Adipose tissue (tissue), 3 donors: ENCODE results near the gene MLEC. TPM values are rescaled to one million over a fixed set of nuclear protein-coding genes. Genes with fewer than 3 reads are reported as not detected.

Experiments used
- H3K27ac ChIP-seq: one replicate; pipeline ENCODE4 v1.5.1; 2013; ENCODE audit warnings: low read depth, low read length
- WGBS, 3 donors: extraction: QIAGEN DNeasy Blood & Tissue Kit; methylation state at CpG; one replicate each; pipeline ENCODE4 v1.1.7; 2013; 5-methylcytosine and 5-hydroxymethylcytosine counted together
- polyA plus RNA-seq, 3 donors: library from polyadenylated mRNA; stranded (reverse); fragments of 200-250 nt; gene quantifications; one replicate each; pipeline ENCODE4 v1.2.3, GENCODE V29; 2013
- donor health status: healthy with polysubstance abuse.
- donor health status: Bipolar disorder and iron deficiency.
- donor health status: healthy.

MLEC gene, protein sequence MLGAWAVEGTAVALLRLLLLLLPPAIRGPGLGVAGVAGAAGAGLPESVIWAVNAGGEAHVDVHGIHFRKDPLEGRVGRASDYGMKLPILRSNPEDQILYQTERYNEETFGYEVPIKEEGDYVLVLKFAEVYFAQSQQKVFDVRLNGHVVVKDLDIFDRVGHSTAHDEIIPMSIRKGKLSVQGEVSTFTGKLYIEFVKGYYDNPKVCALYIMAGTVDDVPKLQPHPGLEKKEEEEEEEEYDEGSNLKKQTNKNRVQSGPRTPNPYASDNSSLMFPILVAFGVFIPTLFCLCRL
- polyA plus RNA-seq, result 10 to 100 TPM; 44.0 to 54.8 (median 45.1) TPM

DNA sequence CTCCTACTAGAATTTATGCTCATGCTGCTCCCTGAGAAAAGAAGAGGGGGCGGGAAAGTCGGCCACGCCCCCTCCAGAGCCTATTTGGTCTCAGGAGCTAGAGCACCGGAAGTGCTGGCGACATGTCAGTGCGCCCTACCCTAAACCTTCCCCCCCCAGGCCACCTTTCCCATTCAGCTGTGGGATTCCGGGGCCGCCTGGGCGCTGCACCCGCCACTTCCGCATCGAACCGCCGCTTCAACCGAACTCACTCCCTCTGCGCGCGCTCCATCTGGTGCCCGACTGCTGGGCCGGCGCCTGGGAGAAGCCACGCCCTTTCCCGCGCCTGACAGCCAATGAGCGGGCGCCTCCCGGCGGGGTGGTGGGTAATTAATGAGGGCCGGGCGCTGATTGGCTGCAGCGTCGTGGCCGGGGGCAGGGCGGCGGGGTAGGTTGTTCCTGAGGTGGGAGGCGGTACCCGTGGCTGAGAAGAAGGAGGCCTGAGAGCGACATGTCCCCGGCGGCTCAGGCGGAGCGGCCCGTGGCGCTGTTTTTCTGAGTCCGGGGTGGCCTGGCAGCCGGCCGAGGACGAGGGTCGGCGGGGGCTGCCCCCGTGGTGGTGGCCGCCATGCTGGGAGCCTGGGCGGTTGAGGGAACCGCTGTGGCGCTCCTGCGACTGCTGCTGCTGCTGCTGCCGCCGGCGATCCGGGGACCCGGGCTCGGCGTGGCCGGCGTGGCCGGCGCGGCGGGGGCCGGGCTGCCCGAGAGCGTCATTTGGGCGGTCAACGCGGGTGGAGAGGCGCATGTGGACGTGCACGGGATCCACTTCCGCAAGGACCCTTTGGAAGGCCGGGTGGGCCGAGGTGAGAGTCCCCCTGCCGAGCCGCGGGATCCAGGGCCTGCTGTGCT lies at the start of gene MLEC:
MLEC (plus strand) TSS at position 460 of the 888 bp plus-strand sequence; CDS start at position 608, 148 bp downstream.
- H3K27ac ChIP-seq, result peak within 1 kb of the TSS; percentile 47
- WGBS, 3 donors, result 1% methylated on average over 81 to 84 of the region's 84 CpGs

DNA sequence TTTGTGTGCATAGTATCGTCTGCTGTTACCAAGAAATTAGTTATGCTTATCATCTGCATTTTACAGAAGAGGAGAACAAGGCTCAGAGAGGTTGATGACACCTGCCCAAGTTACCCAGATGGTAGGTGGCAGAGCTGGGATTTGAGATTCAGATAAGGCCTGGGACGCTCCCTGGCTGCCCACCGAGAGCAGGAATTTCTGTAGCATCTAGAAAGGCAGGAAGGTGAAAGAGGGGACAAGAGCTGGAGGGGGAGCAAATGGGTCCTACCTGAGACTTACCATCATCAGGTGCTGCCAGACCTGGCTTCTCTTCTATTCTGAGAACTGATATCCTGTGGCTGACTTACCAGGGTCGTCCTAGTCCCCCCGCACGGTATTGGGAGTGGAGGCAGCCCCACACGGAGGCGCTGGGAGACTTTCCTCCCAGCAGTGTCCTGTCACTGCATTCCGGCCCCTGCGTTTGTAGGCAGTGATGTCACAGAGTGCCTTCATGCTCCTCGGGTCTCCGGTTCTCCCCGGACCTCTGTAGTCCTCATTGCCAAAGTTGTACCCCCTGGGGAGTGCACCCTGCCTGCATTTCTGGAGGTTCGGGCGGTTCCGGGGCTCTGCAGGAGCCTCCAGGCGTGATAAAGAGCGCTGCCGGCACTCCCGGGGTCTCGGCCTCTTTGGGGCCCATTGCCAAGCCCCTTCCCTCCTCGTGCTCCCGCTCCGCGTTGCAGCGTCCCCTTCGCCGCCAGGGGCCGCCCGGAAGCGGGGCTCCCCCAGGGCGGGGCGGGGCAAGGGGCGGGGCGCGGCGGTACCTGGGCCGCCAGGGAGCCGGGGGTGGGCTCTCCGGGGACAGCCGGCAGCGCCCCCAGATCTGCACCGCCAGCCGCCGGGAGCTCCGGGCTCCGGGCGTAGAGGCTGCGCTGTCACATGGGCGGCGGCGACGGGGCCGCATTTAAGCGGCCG lies 46.9 kb upstream of the MLEC start, which contains the start of gene CABP1:
CABP1 (plus strand) TSS at position 856 of the 951 bp plus-strand sequence; CDS start at position 916, 60 bp downstream.
- H3K27ac ChIP-seq, result no peak within 1 kb of the TSS
- 7 to 16% (median 13%) methylated on average over 33 to 56 of the region's 56 CpGs for WGBS, 3 donors

DNA sequence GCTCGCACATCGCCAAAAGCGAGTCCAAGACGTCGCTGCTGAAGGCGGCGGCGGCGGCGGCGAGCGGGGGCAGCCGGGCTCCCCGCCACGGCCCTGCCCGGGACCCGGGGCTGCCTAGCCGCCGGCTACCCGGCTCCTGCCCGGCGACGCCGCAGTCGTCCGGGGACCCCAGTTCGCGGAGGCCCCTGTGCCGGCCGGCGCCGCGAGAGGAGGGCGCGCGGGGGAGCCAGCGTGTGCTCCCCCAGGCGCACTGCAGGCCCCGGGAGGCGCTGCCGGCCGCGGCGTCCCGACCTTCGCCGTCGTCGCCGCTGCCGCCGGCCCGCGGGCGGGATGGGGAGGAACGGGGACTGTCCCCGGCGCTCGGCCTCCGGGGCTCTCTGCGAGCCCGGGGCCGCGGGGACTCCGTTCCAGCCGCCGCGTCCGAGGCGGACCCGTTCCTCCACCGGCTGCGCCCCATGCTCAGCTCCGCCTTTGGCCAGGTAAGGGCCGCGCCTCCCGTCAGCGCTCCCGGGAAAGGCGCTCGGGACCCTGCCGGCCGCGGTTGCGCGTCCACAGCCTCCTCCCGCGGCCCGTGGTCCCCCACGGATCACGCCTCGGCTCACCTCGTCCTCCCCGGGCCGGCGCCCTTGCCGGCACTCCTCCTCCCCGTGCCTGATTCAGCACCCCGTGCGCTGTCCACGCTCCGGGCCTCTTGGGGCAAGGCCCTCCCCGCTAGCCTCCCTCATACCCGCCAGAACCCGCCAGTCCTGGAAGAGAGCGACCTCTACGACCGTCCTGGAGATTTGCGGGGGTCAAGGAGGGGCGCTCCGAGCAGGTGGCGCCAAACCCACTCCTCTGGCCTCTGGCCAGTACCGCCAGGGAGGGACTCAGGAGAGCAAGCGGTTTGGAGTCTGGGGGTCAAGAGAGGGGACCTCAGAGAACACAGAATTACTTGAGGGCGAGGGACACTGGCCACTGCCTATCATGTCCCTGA lies 45.8 kb upstream of the MLEC start:
- 1 to 2% (median 1%) methylated on average over 67 to 115 of the region's 115 CpGs for WGBS, 3 donors
- H3K27ac ChIP-seq, result no peak overlapping the region

DNA sequence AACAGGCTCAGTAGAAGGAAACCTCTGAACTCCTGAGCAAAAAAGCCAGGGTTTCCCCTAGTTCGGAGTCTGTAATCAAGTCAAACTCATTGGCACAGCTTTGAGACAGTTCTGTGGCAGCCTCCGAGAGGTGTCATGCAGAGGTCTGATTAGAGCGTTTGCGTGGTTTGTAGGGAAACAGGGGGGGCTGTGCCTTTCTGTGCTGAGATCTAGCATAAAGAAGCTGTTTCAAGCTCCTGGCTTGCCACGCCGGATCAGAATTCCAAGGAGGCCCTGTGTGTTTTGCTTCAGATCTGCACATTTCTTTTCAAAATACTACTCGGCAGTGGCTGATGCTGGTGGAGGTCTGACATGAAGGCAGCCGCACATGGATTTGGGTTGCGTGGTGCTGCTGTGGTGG lies 44.8 kb upstream of the MLEC start:
- WGBS, 3 donors, result 77 to 84% (median 81%) methylated on average over 9 of the region's 9 CpGs
- no peak overlapping the region for H3K27ac ChIP-seq

DNA sequence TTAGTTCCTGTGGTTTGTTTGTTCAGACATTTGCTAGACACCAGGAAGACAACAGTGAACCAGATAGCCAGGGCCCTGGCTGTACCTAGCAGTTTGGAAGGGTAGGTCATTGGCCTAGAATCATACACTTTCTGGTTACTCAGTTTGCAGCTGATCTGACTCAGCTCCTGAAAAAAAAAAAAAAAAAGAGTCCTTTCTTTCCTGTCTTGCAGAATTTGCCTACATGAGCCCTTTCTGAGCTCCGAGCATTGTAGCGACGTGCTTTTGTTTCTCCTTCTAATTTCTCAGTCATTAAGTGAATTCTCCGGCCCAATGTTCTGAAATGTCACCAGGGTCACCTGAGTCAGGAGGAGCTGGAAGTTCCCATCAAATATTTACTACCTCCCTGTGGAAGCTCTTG lies 44.1 kb upstream of the MLEC start:
- 78 to 89% (median 85%) methylated on average over 4 of the region's 4 CpGs for WGBS, 3 donors

DNA sequence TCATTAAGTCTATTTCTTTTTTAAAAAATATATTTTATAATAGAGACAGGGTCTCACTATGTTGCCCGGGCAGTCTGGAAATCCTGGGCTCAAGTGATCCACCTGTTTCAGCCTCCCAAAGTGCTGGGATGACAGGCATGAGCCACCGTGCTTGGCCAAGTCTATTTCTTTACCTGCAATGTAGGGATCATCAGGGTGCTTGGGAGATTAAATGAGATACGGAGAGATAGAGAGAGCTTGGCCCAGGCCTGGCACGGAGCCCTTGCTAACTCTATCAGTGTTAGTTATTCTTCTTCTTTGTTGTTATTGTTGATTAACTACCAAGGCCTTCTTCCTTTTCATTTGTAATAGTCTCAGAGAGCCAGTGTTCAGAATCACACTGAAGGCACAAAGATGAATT lies 43.4 kb upstream of the MLEC start:
- H3K27ac ChIP-seq, result no peak overlapping the region
- 67 to 88% (median 84%) methylated on average over 4 of the region's 4 CpGs for WGBS, 3 donors

More for the DNA sequence above, 44.1 kb upstream of the MLEC start:
- no peak overlapping the region for H3K27ac ChIP-seq

DNA sequence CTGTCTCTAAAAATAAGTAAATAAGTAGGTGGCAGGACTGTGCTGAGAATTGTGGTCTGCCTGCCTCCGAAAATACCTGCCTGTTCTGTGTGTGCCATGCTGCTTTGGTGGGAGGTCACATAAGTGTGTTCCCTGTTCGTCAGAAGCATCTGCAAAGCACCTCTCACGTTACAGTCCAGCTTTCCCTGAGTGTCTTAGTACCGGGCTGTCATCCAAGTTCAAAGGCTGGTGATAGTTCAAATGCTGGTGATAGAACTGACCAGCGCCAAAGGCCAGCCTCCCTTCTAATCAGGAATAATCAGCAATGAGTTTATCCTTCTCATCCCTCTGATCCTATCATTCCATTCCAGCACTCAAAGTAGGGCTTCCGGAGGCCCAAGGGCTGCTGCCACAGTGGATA lies 40.9 kb upstream of the MLEC start:
- 61 to 65% (median 63%) methylated on average over 6 of the region's 6 CpGs for WGBS, 3 donors
- H3K27ac ChIP-seq, result no peak overlapping the region

DNA sequence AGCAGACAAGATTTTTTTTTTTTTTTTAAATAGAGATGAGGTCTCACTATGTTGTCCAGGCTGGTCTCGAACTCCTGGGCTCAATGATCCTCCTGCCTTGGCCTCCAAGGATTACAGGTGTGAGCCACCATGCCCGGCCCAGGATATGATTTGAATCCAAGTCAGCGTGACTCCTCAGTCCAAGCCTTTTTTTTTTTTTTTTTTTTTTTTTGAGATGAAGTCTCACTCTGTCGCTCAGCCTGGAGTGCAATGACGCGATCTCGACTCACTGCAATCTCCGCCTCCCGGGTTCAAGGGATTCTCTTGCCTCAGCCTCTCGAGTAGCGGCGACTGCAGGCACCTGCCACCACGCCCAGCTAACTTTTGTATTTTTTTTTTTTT lies 39.6 kb upstream of the MLEC start:
- WGBS, 3 donors, result 84 to 91% (median 85%) methylated on average over 13 of the region's 13 CpGs

DNA sequence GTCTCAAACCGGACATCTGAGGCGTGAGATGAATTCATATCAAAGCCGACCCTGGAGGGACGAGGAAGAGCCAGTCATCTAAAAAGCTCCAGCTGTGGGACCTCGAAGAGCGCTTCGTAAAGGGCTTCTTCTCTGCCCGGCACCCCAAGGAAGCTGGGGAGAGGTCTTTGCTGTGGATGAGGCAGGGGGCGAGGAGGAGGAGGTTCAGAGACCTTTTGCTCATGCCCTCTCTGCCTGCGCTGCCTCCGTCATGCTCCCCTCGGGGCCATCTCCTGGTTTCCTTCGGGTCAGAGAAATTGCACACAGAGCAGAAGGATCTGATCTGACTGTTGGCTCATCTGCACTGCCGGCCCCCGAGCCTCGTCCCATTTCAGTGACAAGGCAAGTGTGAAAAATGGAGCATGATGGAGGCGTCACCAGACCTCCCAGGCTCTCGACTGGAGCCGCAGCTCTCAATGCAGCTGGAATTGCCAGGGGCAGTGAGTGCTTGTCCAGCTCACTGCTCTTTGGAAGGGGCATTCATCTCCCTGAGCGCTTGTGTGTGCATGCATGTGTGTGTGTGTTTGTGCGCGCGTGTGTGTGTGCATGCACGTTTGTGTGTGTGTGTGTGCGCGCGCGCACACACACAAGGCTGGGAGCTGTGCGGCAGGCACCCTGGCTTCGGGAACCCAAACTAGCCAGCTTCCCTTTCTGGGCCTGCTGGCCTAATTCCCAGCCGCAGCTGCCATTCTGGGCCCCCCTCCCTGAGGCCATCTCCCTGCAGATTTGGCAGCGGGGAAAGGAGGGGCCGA lies 37.3 kb upstream of the MLEC start:
- no peak overlapping the region for H3K27ac ChIP-seq
- 5 to 17% (median 8%) methylated on average over 32 to 33 of the region's 33 CpGs for WGBS, 3 donors

More for the DNA sequence above, 39.6 kb upstream of the MLEC start:
- no peak overlapping the region for H3K27ac ChIP-seq

DNA sequence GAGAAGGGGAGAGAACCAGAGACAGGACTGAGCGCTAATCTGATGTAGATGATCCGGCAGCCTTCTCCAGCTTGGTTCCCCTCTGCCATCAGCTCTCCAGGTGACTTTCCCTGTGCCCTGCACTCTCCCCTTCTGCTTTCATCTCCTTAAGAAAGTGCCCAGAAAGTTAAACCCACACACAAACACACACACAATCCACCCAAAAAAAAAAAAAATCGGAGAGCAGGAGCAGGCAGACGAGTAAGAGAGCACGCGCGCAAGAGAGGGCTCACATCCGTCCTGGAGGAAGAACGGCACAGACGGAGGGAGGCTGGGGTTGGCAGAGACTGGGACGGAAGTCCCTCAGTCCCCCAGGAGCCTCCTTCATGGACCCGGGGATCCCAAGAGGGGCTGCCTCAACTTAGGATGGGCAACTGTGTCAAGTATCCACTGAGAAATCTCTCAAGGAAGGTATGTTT lies 36.7 kb upstream of the MLEC start:
- 40 to 63% (median 45%) methylated on average over 12 of the region's 12 CpGs for WGBS, 3 donors
- no peak overlapping the region for H3K27ac ChIP-seq

DNA sequence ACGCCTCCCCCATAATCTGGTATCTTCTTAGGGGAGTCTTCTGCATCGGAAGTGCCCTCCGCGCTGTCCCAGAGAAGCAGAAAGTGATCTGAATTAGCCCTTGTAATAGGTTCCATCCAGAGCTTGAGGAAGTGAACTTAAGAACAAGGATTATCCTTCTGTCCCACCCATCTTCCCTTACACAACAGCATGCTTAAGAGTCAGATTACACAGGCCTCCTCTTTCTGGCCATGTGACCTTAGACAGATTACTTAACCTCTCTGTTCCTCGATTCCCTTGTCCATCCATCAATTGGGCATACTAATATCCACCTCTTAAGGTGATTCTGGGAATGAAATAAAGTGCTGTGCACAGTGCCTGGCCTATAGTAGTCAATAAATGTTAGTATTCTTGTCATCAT lies 35.1 kb upstream of the MLEC start:
- H3K27ac ChIP-seq, result no peak overlapping the region
- WGBS, 3 donors, result 43 to 71% (median 56%) methylated on average over 5 of the region's 5 CpGs

DNA sequence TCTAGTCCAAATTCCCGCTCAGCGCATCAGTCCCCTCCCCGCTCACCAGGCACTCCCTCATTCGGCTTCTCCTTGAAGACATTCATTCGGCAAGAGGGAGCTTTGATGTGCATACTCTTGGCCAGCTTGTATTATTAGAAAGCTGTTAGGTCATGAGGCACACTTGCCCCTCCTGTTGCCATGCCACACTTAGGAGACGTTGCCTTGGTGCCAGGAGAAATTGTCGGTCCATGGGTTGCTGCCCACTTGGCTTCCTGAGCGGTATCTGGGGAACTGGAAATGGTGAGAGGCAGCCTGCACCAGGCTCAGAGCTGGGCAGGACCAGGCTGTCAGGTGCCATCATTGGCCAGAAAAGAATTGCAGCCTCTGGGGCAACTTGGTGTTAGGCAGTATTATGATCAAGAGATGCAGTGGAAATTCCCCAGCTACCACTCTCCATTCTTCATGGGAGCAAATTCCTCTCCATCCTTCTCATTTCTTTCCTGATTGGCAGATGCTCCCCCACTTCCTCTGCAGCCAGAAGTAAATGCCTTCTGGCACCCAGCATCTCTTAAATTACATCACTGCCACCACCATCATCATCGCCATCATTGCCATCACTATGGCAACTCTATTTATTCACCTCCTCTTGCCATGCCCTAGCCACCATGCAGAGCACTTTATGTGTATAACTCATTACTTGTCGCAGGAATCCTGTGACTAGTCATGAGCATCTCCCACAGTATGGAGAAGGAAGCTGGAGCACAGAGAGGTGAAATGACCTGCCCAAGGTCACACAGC lies 34.1 kb upstream of the MLEC start:
- WGBS, 3 donors, result 57 to 66% (median 65%) methylated on average over 10 of the region's 10 CpGs
- no peak overlapping the region for H3K27ac ChIP-seq

DNA sequence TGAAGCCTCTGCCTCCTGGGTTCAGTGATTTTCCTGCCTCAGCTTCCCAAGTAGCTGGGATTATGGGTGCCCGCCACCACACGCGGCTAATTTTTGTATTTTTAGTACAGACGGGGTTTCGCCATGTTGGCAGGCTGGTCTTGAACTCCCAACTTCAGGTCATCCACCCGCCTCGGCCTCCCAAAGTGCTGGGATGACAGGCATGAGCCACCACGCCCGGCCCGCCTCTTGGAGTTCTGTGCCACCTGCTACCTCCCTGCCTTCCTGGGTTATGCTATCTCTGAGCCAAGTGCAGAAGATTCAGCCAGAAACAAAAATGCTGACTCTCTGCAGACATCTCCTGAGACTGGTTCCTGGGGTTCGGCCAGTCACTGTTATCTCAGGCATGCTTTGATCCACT lies 33.3 kb upstream of the MLEC start:
- 79 to 90% (median 85%) methylated on average over 11 of the region's 11 CpGs for WGBS, 3 donors
- H3K27ac ChIP-seq, result peak overlapping the region; percentile 3

DNA sequence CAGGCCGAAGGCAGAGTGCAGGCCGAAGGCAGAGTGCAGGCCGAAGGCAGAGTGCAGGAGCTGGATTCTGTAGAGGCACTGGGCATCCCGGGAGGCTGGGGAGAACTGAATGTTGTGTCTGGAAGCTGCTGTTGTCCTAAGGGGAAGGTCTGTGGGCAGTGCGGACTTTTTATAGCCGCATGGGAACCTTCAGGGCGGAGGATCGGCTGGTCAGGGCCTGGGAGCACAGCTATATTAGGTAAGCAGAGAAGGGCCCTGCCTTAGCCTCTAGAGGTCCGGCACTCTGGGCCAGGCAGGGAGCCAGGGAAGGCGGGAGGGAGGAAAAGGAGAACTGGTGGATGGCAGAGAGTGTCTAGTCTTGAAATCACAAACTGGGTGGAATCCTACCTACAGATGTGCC lies 32.3 kb upstream of the MLEC start:
- 57 to 75% (median 60%) methylated on average over 9 to 10 of the region's 10 CpGs for WGBS, 3 donors
- H3K27ac ChIP-seq, result no peak overlapping the region

DNA sequence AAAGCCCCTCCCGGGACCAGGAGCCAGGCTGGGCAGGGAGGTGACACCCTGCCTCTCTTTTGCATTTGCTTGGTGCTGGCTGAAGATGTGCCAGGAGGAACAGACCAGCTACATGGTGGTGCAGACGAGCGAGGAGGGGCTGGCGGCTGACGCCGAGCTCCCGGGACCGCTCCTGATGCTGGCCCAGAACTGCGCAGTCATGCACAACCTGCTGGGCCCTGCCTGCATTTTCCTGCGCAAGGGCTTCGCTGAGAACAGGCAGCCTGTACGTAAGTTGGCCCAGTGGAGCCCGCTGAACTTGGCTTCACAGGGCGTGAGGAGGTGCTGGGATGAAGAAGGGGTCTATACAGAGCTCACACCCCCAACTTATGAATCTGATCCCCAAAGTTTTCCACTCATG lies 30.9 kb upstream of the MLEC start:
- WGBS, 3 donors, result 88 to 96% (median 91%) methylated on average over 14 of the region's 14 CpGs
- H3K27ac ChIP-seq, result no peak overlapping the region
